Progenitor cell of endocrine pancreas (in vitro differentiated cells): ENCODE measurements around the gene ABHD16B. TPM values are rescaled to one million over a fixed set of nuclear protein-coding genes. Genes with fewer than 3 reads are reported as not detected.

Experiments
- DNase-seq: peaks from one replicate; pipeline ENCODE4 v3.0.0; 2021; ENCODE audit warnings: low spot score; ENCODE audit not compliant: unreplicated experiment
- H3K27ac Mint-ChIP-seq: 2 replicates; pipeline ENCODE4 v1.8.0; 2021; ENCODE audit warnings: mild to moderate bottlenecking, moderate library complexity, mixed read lengths
- H3K27me3 Mint-ChIP-seq: 2 replicates; pipeline ENCODE4 v1.8.0; 2021; ENCODE audit warnings: mixed read lengths
- H3K36me3 Mint-ChIP-seq: 2 replicates; pipeline ENCODE4 v1.8.0; 2022; ENCODE audit warnings: mixed read lengths; ENCODE audit not compliant: insufficient read depth
- H3K4me1 Mint-ChIP-seq: 2 replicates; pipeline ENCODE4 v1.8.0; 2021; ENCODE audit warnings: low read depth, mixed read lengths
- H3K4me3 Mint-ChIP-seq: 2 replicates; pipeline ENCODE4 v1.8.0; 2021; ENCODE audit warnings: low read depth, mild to moderate bottlenecking, moderate library complexity, mixed read lengths
- H3K9me3 Mint-ChIP-seq: 2 replicates; pipeline ENCODE4 v1.8.0; 2021; ENCODE audit warnings: low read depth, mixed read lengths
- CTCF ChIP-seq: fragments of 200-600 bp; sonication (generic); IDR thresholded peaks from one replicate; pipeline ENCODE4 v1.5.0; 2021; ENCODE audit warnings: antibody characterized with exemption, mild to moderate bottlenecking; ENCODE audit not compliant: unreplicated experiment
- total RNA-seq: library from RNA; stranded (reverse); gene quantifications from 2 replicates; pipeline ENCODE4 v1.2.1, GENCODE V29; 2021

Gene ABHD16B
- total RNA-seq, 1 donor from 2014 or later: not detected

DNA sequence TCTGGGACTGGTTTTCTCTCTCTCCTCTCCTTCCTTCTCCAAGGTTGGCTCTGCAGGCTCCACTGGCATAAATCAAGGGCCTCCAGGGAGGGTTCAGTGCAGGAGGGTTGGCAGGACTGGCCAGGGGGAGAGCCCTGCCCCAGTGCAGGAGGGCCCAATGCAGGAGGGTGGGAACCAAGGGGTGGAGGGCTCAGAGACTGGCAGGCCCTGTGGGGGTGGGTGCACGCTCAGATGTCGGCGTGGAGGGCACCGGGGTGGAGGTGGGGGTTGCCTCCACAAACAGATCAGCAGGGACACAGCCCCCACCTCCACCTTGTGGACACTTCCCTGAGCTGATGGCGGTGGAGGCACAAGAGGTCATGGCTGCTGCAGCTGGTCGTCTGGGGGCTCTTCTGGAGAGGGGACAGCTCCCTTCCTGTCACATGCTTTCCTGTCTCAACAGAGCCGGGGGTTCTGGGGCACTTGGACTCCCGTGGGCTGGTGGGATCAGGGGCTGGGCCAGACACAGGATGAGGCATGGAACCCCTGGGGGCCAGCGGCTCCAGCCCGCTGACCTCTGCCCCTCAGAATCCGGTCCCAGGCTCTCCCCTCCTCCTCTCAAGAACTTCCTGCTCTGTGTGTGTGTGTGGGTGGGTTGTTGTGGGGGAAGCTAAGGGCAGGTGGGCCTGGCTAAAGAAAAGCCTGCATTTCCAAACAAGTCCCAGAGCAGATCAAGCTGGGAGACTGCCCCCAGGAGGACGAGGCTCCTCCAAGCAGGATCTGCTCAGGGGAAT lies 2.7 kb upstream of the ABHD16B start:
- Mint-ChIP-seq H3K27ac (peak overlapping the region; percentile 79), H3K4me1 (peaks cover 10% of the 10 kb centered on the region), H3K27me3 (peaks cover 4% of the 10 kb centered on the region), H3K4me3 (no peak overlapping the region), H3K36me3 (peaks cover 2% of the 10 kb centered on the region), H3K9me3 (no peaks in the 10 kb centered on the region)
- DNase-seq: no peak
- peak; percentile 19 for TF ChIP-seq CTCF

DNA sequence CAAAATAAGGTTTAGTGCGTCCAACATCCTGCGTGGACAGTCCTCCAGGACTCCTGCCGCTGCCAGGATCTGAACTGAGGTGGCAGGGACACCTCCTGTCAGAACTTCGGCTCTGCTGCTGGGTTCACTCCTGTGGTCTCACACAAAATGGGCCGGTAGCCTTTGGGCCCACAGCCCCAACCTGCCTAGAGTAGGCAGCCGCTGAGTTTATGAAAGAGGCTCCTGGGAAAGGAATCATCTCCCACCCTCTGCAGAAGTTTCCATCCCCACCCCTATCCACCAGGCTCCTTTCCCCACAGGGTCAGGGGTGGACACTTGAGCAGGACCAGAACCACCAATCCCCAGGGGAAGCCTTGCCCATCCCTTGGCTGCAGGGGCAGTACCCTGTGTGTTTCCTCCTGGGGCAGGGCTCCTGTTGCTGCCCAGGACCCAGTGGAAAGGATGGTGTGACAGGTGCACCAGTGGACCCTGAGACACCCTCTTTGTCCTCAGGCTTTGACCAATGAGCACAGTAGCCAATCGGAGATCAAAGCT lies 2.1 kb upstream of the ABHD16B start:
- no peak for TF ChIP-seq CTCF
- H3K4me1 Mint-ChIP-seq: peaks cover 15% of the 10 kb centered on the region
- no peaks in the 10 kb centered on the region for H3K9me3 Mint-ChIP-seq
- no peak overlapping the region for H3K4me3 Mint-ChIP-seq
- H3K27ac Mint-ChIP-seq: no peak overlapping the region
- peaks cover 4% of the 10 kb centered on the region for H3K27me3 Mint-ChIP-seq
- peaks cover 2% of the 10 kb centered on the region for H3K36me3 Mint-ChIP-seq
- no peak for DNase-seq

- no peak overlapping the region for H3K27ac Mint-ChIP-seq
- no peak for DNase-seq
- no peak for TF ChIP-seq CTCF
Measured at GRCh38 chr20:63860325-63861051, 810 bp upstream of the ABHD16B start.

DNA sequence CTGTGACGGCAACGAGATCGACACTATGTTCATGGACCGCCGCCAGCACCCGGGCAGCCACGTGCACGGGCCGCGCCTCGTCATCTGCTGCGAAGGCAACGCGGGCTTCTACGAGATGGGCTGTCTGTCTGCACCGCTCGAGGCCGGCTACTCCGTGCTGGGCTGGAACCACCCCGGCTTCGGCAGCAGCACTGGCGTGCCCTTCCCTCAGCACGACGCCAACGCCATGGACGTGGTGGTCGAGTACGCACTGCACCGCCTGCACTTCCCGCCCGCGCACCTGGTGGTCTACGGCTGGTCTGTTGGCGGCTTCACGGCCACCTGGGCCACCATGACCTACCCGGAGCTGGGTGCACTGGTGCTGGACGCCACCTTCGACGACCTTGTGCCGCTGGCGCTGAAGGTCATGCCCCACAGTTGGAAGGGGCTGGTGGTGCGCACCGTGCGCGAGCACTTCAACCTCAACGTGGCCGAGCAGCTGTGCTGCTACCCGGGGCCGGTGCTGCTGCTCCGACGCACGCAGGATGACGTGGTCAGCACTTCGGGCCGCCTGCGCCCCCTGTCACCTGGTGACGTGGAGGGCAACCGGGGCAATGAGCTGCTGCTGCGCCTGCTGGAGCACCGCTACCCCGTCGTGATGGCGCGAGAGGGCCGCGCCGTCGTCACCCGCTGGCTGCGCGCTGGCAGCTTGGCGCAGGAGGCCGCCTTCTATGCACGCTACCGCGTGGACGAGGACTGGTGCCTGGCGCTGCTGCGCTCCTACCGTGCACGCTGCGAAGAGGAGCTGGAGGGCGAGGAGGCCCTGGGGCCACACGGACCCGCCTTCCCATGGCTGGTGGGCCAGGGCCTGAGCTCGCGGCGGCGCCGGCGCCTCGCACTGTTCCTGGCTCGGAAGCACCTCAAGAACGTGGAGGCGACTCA lies 943 bp downstream of the ABHD16B start:
- Mint-ChIP-seq H3K4me1 (peaks cover 21% of the 10 kb centered on the region), H3K27ac (no peak overlapping the region), H3K27me3 (no peaks in the 10 kb centered on the region), H3K9me3 (no peaks in the 10 kb centered on the region), H3K4me3 (no peak overlapping the region), H3K36me3 (peaks cover 2% of the 10 kb centered on the region)
- no peak for TF ChIP-seq CTCF
- DNase-seq: no peak

More at GRCh38 chr20:63860325-63861051, 810 bp upstream of the ABHD16B start:
- H3K9me3 Mint-ChIP-seq: no peaks in the 10 kb centered on the region
- peaks cover 16% of the 10 kb centered on the region for H3K4me1 Mint-ChIP-seq
- peaks cover 2% of the 10 kb centered on the region for H3K36me3 Mint-ChIP-seq
- H3K27me3 Mint-ChIP-seq: peaks cover 4% of the 10 kb centered on the region
- no peak overlapping the region for H3K4me3 Mint-ChIP-seq
